OCI-LY7 (cell line): ENCODE results near the gene GCSAM.

Experiments
- EZH2phosphoT487 ChIP-seq: fragments of 200-600 bp; sonication (generic); IDR thresholded peaks from 2 replicates; pipeline ENCODE4 v1.6.1; 2018; ENCODE audit warnings: low read depth, borderline replicate concordance, mild to moderate bottlenecking, mixed run types, antibody characterized with exemption, low read length, moderate library complexity, mixed read lengths
- TF ChIP-seq, protein P1 (sequence below): fragments of 200-600 bp; sonication (generic); conservative IDR thresholded peaks from 2 replicates; pipeline ENCODE4 v1.5.1; 2014; ENCODE audit warnings: mild to moderate bottlenecking, antibody characterized with exemption, low read length, moderate library complexity, mixed read lengths

DNA sequence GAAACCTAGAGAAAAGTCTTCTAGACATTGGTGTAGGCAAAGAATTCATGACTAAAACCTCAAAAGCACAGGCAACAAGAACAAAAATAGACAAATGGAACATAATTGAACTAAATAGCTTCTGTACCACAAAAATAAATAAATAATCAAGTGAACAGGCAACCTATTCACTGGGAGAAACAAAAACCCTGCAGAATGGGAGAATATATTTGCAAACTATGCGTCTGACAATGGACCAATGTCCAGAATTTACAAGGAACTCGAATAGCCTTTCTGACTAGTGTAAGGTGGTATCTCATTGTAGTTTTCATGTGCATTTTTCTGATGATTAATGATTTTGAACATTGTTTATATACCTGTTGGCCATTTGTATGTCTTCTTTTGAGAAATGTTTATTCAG, 37.0 kb upstream of the GCSAM start:
- TF ChIP-seq, protein P1, sequence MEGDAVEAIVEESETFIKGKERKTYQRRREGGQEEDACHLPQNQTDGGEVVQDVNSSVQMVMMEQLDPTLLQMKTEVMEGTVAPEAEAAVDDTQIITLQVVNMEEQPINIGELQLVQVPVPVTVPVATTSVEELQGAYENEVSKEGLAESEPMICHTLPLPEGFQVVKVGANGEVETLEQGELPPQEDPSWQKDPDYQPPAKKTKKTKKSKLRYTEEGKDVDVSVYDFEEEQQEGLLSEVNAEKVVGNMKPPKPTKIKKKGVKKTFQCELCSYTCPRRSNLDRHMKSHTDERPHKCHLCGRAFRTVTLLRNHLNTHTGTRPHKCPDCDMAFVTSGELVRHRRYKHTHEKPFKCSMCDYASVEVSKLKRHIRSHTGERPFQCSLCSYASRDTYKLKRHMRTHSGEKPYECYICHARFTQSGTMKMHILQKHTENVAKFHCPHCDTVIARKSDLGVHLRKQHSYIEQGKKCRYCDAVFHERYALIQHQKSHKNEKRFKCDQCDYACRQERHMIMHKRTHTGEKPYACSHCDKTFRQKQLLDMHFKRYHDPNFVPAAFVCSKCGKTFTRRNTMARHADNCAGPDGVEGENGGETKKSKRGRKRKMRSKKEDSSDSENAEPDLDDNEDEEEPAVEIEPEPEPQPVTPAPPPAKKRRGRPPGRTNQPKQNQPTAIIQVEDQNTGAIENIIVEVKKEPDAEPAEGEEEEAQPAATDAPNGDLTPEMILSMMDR: no peak
- TF ChIP-seq EZH2phosphoT487: no peak
